ENCODE results near the gene RPTOR. TPM values are rescaled to one million over a fixed set of nuclear protein-coding genes. Genes with fewer than 3 reads are reported as not detected.

RPTOR gene
- total RNA-seq, 3 donors from 2014 or later, result 21.4 to 27.5 (median 23.6) TPM

DNA sequence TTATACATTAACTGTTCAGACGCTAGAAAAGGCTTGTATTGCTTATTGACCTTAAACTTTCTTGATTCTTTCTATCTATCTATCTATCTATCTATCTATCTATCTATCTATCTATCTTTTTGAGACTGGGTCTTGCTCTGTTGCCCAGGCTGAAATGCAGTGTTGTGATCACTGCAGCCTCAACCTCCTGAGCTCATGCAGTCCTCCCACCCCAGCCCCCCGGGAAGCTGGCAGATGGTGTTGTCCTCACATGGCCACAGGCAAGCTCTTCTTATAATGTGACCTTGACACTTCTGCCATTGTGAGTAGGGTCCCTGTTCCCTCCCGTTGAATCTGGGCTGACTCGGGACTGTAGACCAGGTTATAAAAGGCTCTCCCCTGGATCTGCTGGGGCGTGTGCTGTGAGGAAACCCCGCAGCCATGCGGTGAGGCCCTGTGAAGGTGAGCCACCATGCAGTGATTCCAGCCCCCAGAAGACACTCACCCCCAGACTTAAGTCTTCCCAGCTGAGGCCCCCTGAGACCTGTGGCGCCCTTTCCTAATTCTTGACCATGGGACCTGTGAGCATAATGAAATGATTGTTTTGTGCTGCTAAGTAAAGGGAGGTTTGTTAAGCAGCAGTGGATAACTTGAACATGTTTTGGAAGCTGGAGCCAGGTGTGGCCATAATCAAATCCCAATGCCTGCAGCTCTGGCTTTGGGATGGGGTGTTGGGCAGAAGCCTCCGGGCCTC lies 54.3 kb downstream of the RPTOR start:
- H3K4me1 ChIP-seq, result no peaks in the 10 kb centered on the region
- no peak for TF ChIP-seq POLR2A (IDR thresholded peaks at IDR 0.05)
- TF ChIP-seq, protein P1, sequence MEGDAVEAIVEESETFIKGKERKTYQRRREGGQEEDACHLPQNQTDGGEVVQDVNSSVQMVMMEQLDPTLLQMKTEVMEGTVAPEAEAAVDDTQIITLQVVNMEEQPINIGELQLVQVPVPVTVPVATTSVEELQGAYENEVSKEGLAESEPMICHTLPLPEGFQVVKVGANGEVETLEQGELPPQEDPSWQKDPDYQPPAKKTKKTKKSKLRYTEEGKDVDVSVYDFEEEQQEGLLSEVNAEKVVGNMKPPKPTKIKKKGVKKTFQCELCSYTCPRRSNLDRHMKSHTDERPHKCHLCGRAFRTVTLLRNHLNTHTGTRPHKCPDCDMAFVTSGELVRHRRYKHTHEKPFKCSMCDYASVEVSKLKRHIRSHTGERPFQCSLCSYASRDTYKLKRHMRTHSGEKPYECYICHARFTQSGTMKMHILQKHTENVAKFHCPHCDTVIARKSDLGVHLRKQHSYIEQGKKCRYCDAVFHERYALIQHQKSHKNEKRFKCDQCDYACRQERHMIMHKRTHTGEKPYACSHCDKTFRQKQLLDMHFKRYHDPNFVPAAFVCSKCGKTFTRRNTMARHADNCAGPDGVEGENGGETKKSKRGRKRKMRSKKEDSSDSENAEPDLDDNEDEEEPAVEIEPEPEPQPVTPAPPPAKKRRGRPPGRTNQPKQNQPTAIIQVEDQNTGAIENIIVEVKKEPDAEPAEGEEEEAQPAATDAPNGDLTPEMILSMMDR (IDR thresholded peaks at IDR 0.05), result no peak
- no peak for TF ChIP-seq POLR2AphosphoS5 (IDR thresholded peaks at IDR 0.05)
- H3K36me3 ChIP-seq, result no peaks in the 10 kb centered on the region
- H3K4me3 ChIP-seq, result no peak overlapping the region
- H3K27ac ChIP-seq, result no peak overlapping the region
- DNase-seq (ENCODE audit: low spot score in 2 of 2), result no peak
- H3K27me3 ChIP-seq, result no peaks in the 10 kb centered on the region
- intact Hi-C loops (cut with DNase I; ENCODE audit: low total_unique reads), result no loop called here
- no peaks in the 10 kb centered on the region for H3K9me3 ChIP-seq

DNA sequence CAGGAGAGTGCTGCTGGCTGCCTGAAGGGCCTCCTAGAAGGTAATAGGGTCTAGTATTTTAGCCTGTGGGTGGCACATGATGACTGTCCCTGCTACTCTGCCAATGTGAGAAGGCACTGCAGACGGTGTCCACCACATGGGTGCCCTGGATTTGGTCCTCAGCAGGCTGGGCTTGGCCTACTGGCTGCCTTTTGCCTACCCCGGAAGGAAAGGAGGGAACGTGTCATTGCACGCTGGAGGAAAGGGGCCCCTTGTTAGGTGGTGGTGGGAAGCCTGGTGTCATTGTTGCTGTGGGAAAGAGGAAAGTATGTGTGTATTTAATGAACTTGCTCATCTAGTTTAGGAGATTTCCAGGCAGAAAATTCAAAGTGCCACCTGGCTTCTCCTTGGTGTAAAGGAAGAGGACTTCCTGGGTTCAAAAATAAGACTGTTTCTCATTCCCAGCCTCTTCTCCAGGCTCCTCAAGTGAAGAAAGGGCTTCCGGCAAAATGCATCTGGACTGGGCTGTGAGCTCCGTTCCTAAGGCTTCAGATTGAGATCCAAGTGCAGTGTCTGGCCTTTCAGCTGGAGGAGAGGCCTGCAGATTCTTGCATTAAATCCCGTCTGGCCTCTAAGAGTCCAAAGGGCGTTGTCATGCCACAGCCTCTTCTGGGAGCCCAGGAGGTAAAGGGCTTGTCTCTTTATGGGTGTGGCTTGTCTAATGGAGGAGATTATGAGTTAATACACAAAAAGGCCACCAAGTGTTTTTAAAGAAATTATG lies 55.1 kb downstream of the RPTOR start:
- TF ChIP-seq POLR2A (IDR thresholded peaks at IDR 0.05), result no peak
- TF ChIP-seq, protein P1 (IDR thresholded peaks at IDR 0.05), result no peak
- no peak for TF ChIP-seq POLR2AphosphoS5 (IDR thresholded peaks at IDR 0.05)
- Histone ChIP-seq H3K9me3 (no peaks in the 10 kb centered on the region), H3K36me3 (no peaks in the 10 kb centered on the region), H3K27ac (no peak overlapping the region), H3K4me1 (no peaks in the 10 kb centered on the region), H3K4me3 (no peak overlapping the region), H3K27me3 (no peaks in the 10 kb centered on the region)
- intact Hi-C loops (cut with DNase I; ENCODE audit: low total_unique reads), result no loop called here
- no peak for DNase-seq (ENCODE audit: low spot score in 2 of 2)

DNA sequence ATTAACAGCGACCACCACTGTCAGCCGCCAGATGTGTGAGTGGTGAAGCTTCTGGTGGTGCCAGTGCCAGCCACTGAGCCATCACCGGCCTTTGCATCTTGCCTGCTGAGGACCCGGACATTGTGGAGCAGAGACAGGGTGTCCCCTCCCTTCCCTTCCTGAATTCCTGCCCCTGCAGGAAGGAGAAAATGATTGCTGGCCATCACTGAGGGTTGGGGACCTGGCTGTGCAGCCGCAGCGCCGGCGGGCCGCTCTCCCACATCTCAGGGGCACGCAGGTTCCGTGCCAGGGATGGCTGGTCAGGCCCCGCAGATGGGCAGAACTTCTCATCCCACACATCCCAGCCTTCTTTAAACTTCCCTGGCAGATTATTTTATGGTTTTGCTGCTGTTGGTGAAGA lies 56.5 kb downstream of the RPTOR start:
- Histone ChIP-seq H3K36me3 (no peaks in the 10 kb centered on the region), H3K9me3 (no peaks in the 10 kb centered on the region), H3K27ac (no peak overlapping the region), H3K4me3 (no peak overlapping the region), H3K4me1 (no peaks in the 10 kb centered on the region), H3K27me3 (no peaks in the 10 kb centered on the region)
- DNase-seq (ENCODE audit: low spot score in 2 of 2), result no peak
- TF ChIP-seq, protein P1 (IDR thresholded peaks at IDR 0.05), result no peak
- no peak for TF ChIP-seq POLR2AphosphoS5 (IDR thresholded peaks at IDR 0.05)
- no peak for TF ChIP-seq POLR2A (IDR thresholded peaks at IDR 0.05)
- intact Hi-C loops (cut with DNase I; ENCODE audit: low total_unique reads), result no loop called here

DNA sequence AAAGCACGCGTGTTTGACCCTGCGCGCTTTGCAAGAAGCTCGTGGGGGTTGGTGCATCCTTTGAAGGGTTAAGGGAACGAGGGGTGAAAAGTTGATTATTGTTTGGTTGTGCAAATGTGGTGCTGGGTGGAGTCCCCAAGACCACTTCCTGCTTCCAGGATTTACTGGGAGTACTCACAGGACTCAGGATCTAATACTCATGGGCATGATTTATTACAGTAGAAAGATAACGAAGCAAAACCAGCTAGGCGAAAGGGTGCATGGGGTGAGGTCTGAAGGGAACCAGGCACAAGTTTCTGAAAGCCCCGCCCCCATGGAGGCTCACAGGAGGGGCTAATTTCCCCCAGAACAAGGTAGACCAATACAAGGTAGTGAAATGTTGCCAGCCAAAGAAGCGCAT lies 58.8 kb downstream of the RPTOR start:
- no peak for DNase-seq (ENCODE audit: low spot score in 2 of 2)
- TF ChIP-seq POLR2AphosphoS5 (IDR thresholded peaks at IDR 0.05), result no peak
- TF ChIP-seq, protein P1 (IDR thresholded peaks at IDR 0.05), result no peak
- TF ChIP-seq POLR2A (IDR thresholded peaks at IDR 0.05), result no peak
- H3K36me3 ChIP-seq, result no peaks in the 10 kb centered on the region
- intact Hi-C loops (cut with DNase I; ENCODE audit: low total_unique reads), result no loop called here
- H3K4me1 ChIP-seq, result no peaks in the 10 kb centered on the region
- H3K9me3 ChIP-seq, result no peaks in the 10 kb centered on the region
- no peak overlapping the region for H3K4me3 ChIP-seq
- H3K27me3 ChIP-seq, result no peaks in the 10 kb centered on the region
- H3K27ac ChIP-seq, result no peak overlapping the region

DNA sequence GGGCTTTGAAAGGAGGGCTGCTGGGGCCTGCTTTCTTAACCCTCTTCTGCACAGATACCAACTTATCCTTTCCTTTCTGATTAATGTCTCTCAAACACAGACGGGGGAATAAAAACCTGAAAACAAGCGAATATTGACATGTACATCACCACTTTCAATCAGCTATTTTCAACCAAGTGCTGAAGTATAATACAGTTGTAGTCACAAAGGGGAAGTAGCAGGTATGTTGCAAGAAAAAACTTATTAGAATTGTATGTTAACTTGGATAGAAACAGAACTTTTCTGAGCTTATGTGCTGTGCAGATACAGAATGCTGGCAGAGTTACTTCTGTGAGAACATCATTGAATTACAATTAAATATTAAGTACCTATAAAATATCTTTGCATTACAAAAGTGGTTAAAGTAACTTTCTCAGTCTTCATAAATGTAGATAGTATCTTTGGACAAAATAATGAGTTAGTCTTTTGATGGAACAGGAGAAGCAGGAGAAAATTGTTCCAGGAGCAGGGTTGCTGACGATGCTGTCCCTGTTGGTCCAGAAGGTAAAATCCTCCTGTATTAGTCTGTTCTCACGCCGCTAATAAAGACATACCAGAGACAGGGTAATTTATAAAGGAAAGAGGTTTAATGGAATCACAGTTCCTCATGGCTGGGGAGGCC lies 59.5 kb downstream of the RPTOR start:
- H3K4me3 ChIP-seq, result no peak overlapping the region
- TF ChIP-seq POLR2AphosphoS5 (IDR thresholded peaks at IDR 0.05), result no peak
- no peak for TF ChIP-seq POLR2A (IDR thresholded peaks at IDR 0.05)
- TF ChIP-seq, protein P1 (IDR thresholded peaks at IDR 0.05), result no peak
- DNase-seq (ENCODE audit: low spot score in 2 of 2), result no peak
- no peaks in the 10 kb centered on the region for H3K36me3 ChIP-seq
- no peak overlapping the region for H3K27ac ChIP-seq
- intact Hi-C loops (cut with DNase I; ENCODE audit: low total_unique reads), result no loop called here
- H3K4me1 ChIP-seq, result no peaks in the 10 kb centered on the region
- H3K9me3 ChIP-seq, result no peaks in the 10 kb centered on the region
- H3K27me3 ChIP-seq, result no peaks in the 10 kb centered on the region
